HCT116 (cell line): ENCODE measurements around the gene ZIC4. TPM values are rescaled to one million over a fixed set of nuclear protein-coding genes. Genes with fewer than 3 reads are reported as not detected.

Experiments used
- ATAC-seq: fragments of 200-7000 bp; cut with Tn5 transposase; 2 replicates; pipeline ENCODE4 v1.9.1; 2020; ENCODE audit warnings: mild to moderate bottlenecking, moderate library complexity
- BruUV-seq: library from RNA; stranded (reverse); fragments of 400-500 nt; replicated peaks from 2 replicates; lab custom pipeline; 2021; lab: Mats Ljungman, UMichigan
- CTCF ChIA-PET: fragments of 300-600 bp; sonication (Branson Sonifier 250); formaldehyde crosslinking; loops from one replicate; lab custom pipeline; 2021; ENCODE audit warnings: antibody characterized with exemption; lab: Charles Lee
- POLR2A ChIA-PET: fragments of 300-600, 350-600 bp; sonication (Branson Sonifier 250); formaldehyde crosslinking; loops from one replicate; lab custom pipeline; 2021; ENCODE audit warnings: antibody characterized with exemption; lab: Charles Lee
- RAD21 ChIA-PET, 2 experiments: fragments of 300-600 bp; sonication (Branson Sonifier 250); formaldehyde crosslinking; loops; one replicate each; lab custom pipeline; 2023; ENCODE audit warnings: low total read pairs in 2 of 2; ENCODE audit not compliant: uncharacterized antibody in 2 of 2, unreplicated experiment in 2 of 2, low non-redundant PET in 1 of 2; lab: Charles Lee
- DNase-seq: peaks from one replicate; pipeline ENCODE4 v3.0.0-alpha.2; 2010; ENCODE audit warnings: low read depth, low spot score
- H2AFZ ChIP-seq: fragments of 200-600 bp; shearing (Covaris generic), sonication (generic); 2 replicates; pipeline ENCODE4 v1.6.1; 2017; ENCODE audit warnings: low read depth, mixed run types, mixed read lengths, antibody characterized with exemption, low read length; ENCODE audit not compliant: poor library complexity, severe bottlenecking
- H3K27ac ChIP-seq: 2 replicates; pipeline ENCODE4 v1.5.1; 2012; ENCODE audit warnings: low read depth, low read length
- H3K27me3 ChIP-seq: fragments of 200-600 bp; sonication (generic); 2 replicates; pipeline ENCODE4 v1.6.1; 2016; ENCODE audit warnings: mixed run types, low read length, mixed read lengths; ENCODE audit not compliant: insufficient read depth
- H3K36me3 ChIP-seq, 2 experiments: fragments of 200-500 bp in 1 of 2; fragments of 200-600 bp in 1 of 2; sonication (Bioruptor generic) in 1 of 2; sonication (generic) in 1 of 2; 2 replicates each; pipeline versions ENCODE4 v1.5.1 to v1.6.1; 2014 to 2016; ENCODE audit warnings: low read length in 2 of 2, inconsistent platforms in 1 of 2, mixed read lengths in 1 of 2, mixed run types in 1 of 2; ENCODE audit not compliant: insufficient read depth in 2 of 2, control insufficient read depth in 1 of 2
- H3K4me1 ChIP-seq, 2 experiments: fragments of 200-600 bp in 1 of 2; sonication (generic) in 1 of 2; 2 replicates each; pipeline versions ENCODE4 v1.5.1 to v1.6.1; 2012 to 2017; ENCODE audit warnings: low read length in 2 of 2, inconsistent platforms in 1 of 2, mild to moderate bottlenecking in 1 of 2, mixed read lengths in 1 of 2, mixed run types in 1 of 2, moderate library complexity in 1 of 2; ENCODE audit not compliant: insufficient read depth in 2 of 2, control insufficient read depth in 1 of 2
- H3K4me2 ChIP-seq: fragments of 200-600 bp; sonication (generic); 2 replicates; pipeline ENCODE4 v1.6.1; 2017; ENCODE audit warnings: mixed run types, low read length, mixed read lengths
- H3K4me3 ChIP-seq, 2 experiments: fragments of 200-600 bp in 1 of 2; sonication (generic) in 1 of 2; replicated peaks in 1 of 2; 2 replicates each; pipeline ENCODE4 v1.5.1; 2011 to 2016; ENCODE audit warnings: low read length in 2 of 2, control low read depth in 1 of 2, low read depth in 1 of 2, mild to moderate bottlenecking in 1 of 2, mixed read lengths in 1 of 2, mixed run types in 1 of 2
- H3K79me2 ChIP-seq: fragments of 200-600 bp; sonication (generic); 2 replicates; pipeline ENCODE4 v1.6.1; 2017; ENCODE audit warnings: mild to moderate bottlenecking, mixed run types, low read length, moderate library complexity, mixed read lengths; ENCODE audit not compliant: insufficient read depth
- H3K9ac ChIP-seq: fragments of 200-600 bp; sonication (generic); 2 replicates; pipeline ENCODE4 v1.6.1; 2016; ENCODE audit warnings: low read length, mixed read lengths
- H3K9me2 ChIP-seq: fragments of 200-600 bp; sonication (generic), shearing (Covaris generic); 2 replicates; pipeline ENCODE4 v1.6.1; 2017; ENCODE audit warnings: mixed run types, mild to moderate bottlenecking, moderate library complexity; ENCODE audit not compliant: insufficient read depth
- H3K9me3 ChIP-seq, 2 experiments: fragments of 200-500 bp in 1 of 2; fragments of 200-600 bp in 1 of 2; sonication (Bioruptor generic) in 1 of 2; sonication (generic) in 1 of 2; 2 replicates each; pipeline ENCODE4 v1.6.1; 2014 to 2017; ENCODE audit warnings: low read length in 2 of 2, mixed read lengths in 2 of 2, inconsistent platforms in 1 of 2, low read depth in 1 of 2, mild to moderate bottlenecking in 1 of 2, mixed run types in 1 of 2, moderate library complexity in 1 of 2; ENCODE audit not compliant: control insufficient read depth in 1 of 2, insufficient read depth in 1 of 2
- H4K20me1 ChIP-seq: fragments of 200-600 bp; sonication (generic), shearing (Covaris generic); 2 replicates; pipeline ENCODE4 v1.6.1; 2017; ENCODE audit warnings: mixed run types, mild to moderate bottlenecking, moderate library complexity; ENCODE audit not compliant: insufficient read depth
- ATF3 ChIP-seq: IDR thresholded peaks from 2 replicates; pipeline ENCODE4 v1.6.1; 2012
- CEBPB ChIP-seq: IDR thresholded peaks from 2 replicates; pipeline ENCODE4 v1.6.1; 2012; ENCODE audit warnings: low read depth
- CTCF ChIP-seq, 3 experiments: fragments of 200-600 bp in 1 of 3; sonication (generic) in 1 of 3; IDR thresholded peaks in 2 of 3; conservative IDR thresholded peaks in 1 of 3; 2 replicates each; pipeline ENCODE4 v1.5.1; 2012 to 2017; ENCODE audit warnings: low read depth in 2 of 3, low read length in 2 of 3, antibody characterized with exemption in 1 of 3, borderline replicate concordance in 1 of 3, control low read depth in 1 of 3, mild to moderate bottlenecking in 1 of 3, mixed read lengths in 1 of 3, mixed run types in 1 of 3, moderate library complexity in 1 of 3; ENCODE audit not compliant: insufficient read depth in 1 of 3
- EZH2 ChIP-seq: fragments of 200-600 bp; sonication (generic); IDR thresholded peaks from 2 replicates; pipeline ENCODE4 v1.6.1; 2017; ENCODE audit warnings: antibody characterized with exemption, mixed run types
- FOSL1 ChIP-seq: IDR thresholded peaks from 2 replicates; pipeline ENCODE4 v1.6.1; 2012; ENCODE audit warnings: low read depth
- JUND ChIP-seq: IDR thresholded peaks from 2 replicates; pipeline ENCODE4 v1.6.1; 2012
- POLR2A ChIP-seq: IDR thresholded peaks from 2 replicates; pipeline ENCODE4 v1.7.0; 2011; ENCODE audit warnings: borderline replicate concordance; ENCODE audit not compliant: insufficient read depth, insufficient read length; ENCODE audit errors: extremely low read depth
- REST ChIP-seq: IDR thresholded peaks from 2 replicates; pipeline ENCODE4 v1.6.1; 2012; ENCODE audit warnings: low read depth
- SIN3A ChIP-seq: IDR thresholded peaks from 2 replicates; pipeline ENCODE4 v1.6.1; 2012; ENCODE audit warnings: low read depth
- SRF ChIP-seq: IDR thresholded peaks from 2 replicates; pipeline ENCODE4 v1.6.1; 2012; ENCODE audit warnings: low read depth
- TCF7L2 ChIP-seq: IDR thresholded peaks from 2 replicates; pipeline ENCODE4 v1.7.0; 2011; ENCODE audit warnings: borderline replicate concordance, inconsistent platforms; ENCODE audit not compliant: insufficient read depth, insufficient read length; ENCODE audit errors: extremely low read depth
- YY1 ChIP-seq: IDR thresholded peaks from 2 replicates; pipeline ENCODE4 v1.6.1; 2011; ENCODE audit warnings: low read length, low read depth, moderate library complexity, mild to moderate bottlenecking; ENCODE audit not compliant: insufficient replicate concordance; ENCODE audit errors: extremely low read depth
- ZBTB33 ChIP-seq: IDR thresholded peaks from 2 replicates; pipeline ENCODE4 v1.6.1; 2011; ENCODE audit warnings: mild to moderate bottlenecking, low read length, moderate library complexity; ENCODE audit not compliant: insufficient replicate concordance; ENCODE audit errors: extremely low read depth
- intact Hi-C: fragments of 100-400 bp; cut with micrococcal nuclease; formaldehyde crosslinking; loops from 2 replicates; pipeline ENCODE4 v1.10.0; 2022
- total RNA-seq: library from RNA; stranded (reverse); gene quantifications from one replicate; pipeline ENCODE4 v1.2.1, GENCODE V29; 2021; ENCODE audit not compliant: unreplicated experiment

ZIC4 gene
- total RNA-seq, 1 experiment from 2014 or later: not detected

- TF ChIP-seq CTCF (IDR thresholded peaks at IDR 0.05 in 2 of 3, conservative IDR thresholded peaks at IDR 0.05 in 1 of 3; ENCODE audit: borderline replicate concordance in 1 of 3, insufficient read depth in 1 of 3, low read depth in 2 of 3, low read length in 2 of 3): no peak
Observed at GRCh38 chr3:147411238-147411814, 5.0 kb upstream of the ZIC4 start (continued).

GRCh38 chr3:147410526-147411237 lies 4.3 kb upstream of the ZIC4 start:
- no peaks in the 10 kb centered on the region for H3K4me1 ChIP-seq
- H3K27me3 ChIP-seq: no peaks in the 10 kb centered on the region
- H4K20me1 ChIP-seq: no peaks in the 10 kb centered on the region
- RAD21 ChIA-PET: no interaction called here
- H3K9me3 ChIP-seq: no peaks in the 10 kb centered on the region
- no peak overlapping the region for H3K9ac ChIP-seq
- ATAC-seq (no peak), DNase-seq (no peak)
- H3K9me2 ChIP-seq: no peaks in the 10 kb centered on the region
- H2AFZ ChIP-seq: no peak overlapping the region
- H3K4me3 ChIP-seq: no peak overlapping the region
- POLR2A ChIA-PET: no interaction called here
- CTCF ChIA-PET: no interaction called here
- H3K36me3 ChIP-seq: no peaks in the 10 kb centered on the region
- no peak overlapping the region for H3K4me2 ChIP-seq
- no peak for TF ChIP-seq SIN3A
- TF ChIP-seq YY1: no peak
- TF ChIP-seq JUND: no peak
- TF ChIP-seq FOSL1: no peak
- no peak for TF ChIP-seq ZBTB33
- TF ChIP-seq POLR2A: no peak
- TF ChIP-seq CEBPB: no peak
- TF ChIP-seq TCF7L2: no peak
- TF ChIP-seq REST: no peak
- TF ChIP-seq ATF3: no peak
- TF ChIP-seq SRF: no peak
- no peak for TF ChIP-seq EZH2
- H3K27ac ChIP-seq: no peak overlapping the region
- H3K79me2 ChIP-seq: no peaks in the 10 kb centered on the region
- intact Hi-C loops: no loop called here
- BruUV-seq: no TSS peak
